Activated naive CD4-positive, alpha-beta T cell treated with anti-CD3 and anti-CD28 coated beads, Interleukin-2, amount 10 ng/mL, durations not matched to agents 7 days and 5 days (primary cell): ENCODE data around the gene TSPAN14.
A peak's percentile ranks its signal among the peaks of the same experiment; 100 is the strongest.
"Not testable (repeated sequence)": the region's sequence is repeated elsewhere in the genome, so short reads cannot be mapped to it uniquely, and the experiment has no call there.

Source experiments
- CTCF ChIA-PET: fragments of 350-600 bp; sonication (Branson Sonifier 250); formaldehyde crosslinking; loops from one replicate; lab custom pipeline; 2021; ENCODE audit warnings: antibody characterized with exemption; lab: Charles Lee
- DNase-seq: peaks from one replicate; pipeline ENCODE4 v3.0.0-alpha.2; 2020
- H3K27ac Mint-ChIP-seq: one replicate; pipeline ENCODE4 v1.8.0; 2021; ENCODE audit warnings: mild to moderate bottlenecking, moderate library complexity, mixed read lengths
- H3K27me3 Mint-ChIP-seq: one replicate; pipeline ENCODE4 v1.8.0; 2021; ENCODE audit warnings: mild to moderate bottlenecking, mixed read lengths
- H3K36me3 Mint-ChIP-seq: one replicate; pipeline ENCODE4 v1.8.0; 2021; ENCODE audit warnings: mixed read lengths
- H3K4me1 Mint-ChIP-seq: one replicate; pipeline ENCODE4 v1.8.0; 2021; ENCODE audit warnings: mixed read lengths
- H3K4me3 Mint-ChIP-seq: one replicate; pipeline ENCODE4 v1.8.0; 2021; ENCODE audit warnings: mild to moderate bottlenecking, moderate library complexity, mixed read lengths
- H3K9me3 Mint-ChIP-seq: one replicate; pipeline ENCODE4 v1.8.0; 2021; ENCODE audit warnings: mixed read lengths

TSPAN14 gene

GRCh38 chr10:80530816-80531215 lies 76.7 kb downstream of the TSPAN14 start:
- Mint-ChIP-seq H3K4me1 (peaks cover 76% of the 10 kb centered on the region), H3K27ac (peak overlapping the region; percentile 95), H3K36me3 (peaks cover 46% of the 10 kb centered on the region), H3K27me3 (no peaks in the 10 kb centered on the region), H3K9me3 (no peaks in the 10 kb centered on the region), H3K4me3 (peak overlapping the region; percentile 38)
- CTCF ChIA-PET: interaction anchor here (0.8 to 3.1 kb wide), 11 partner anchors 10 to 148 kb away, joined by 3 to 15 read pairs (median 3); no protein-coding TSS in a partner anchor
- no peak for DNase-seq

- Mint-ChIP-seq H3K27ac (peak overlapping the region; percentile 95), H3K27me3 (no peaks in the 10 kb centered on the region), H3K4me1 (peaks cover 72% of the 10 kb centered on the region), H3K36me3 (peaks cover 34% of the 10 kb centered on the region), H3K9me3 (no peaks in the 10 kb centered on the region), H3K4me3 (peak overlapping the region; percentile 43)
- CTCF ChIA-PET: no interaction called here
- no peak for DNase-seq
Measured at GRCh38 chr10:80532571-80532970, 78.5 kb downstream of the TSPAN14 start.

- H3K9me3 Mint-ChIP-seq, CTCF ChIA-PET, H3K27me3 Mint-ChIP-seq, H3K4me3 Mint-ChIP-seq, H3K27ac Mint-ChIP-seq, DNase-seq: not testable (repeated sequence)
- peaks cover 24% of the 10 kb centered on the region for H3K36me3 Mint-ChIP-seq
- peaks cover 57% of the 10 kb centered on the region for H3K4me1 Mint-ChIP-seq
Measured at GRCh38 chr10:80534059-80534458, 79.9 kb downstream of the TSPAN14 start.

- H3K9me3 Mint-ChIP-seq, H3K27ac Mint-ChIP-seq, CTCF ChIA-PET, H3K27me3 Mint-ChIP-seq, H3K4me3 Mint-ChIP-seq, DNase-seq: not testable (repeated sequence)
- Mint-ChIP-seq H3K36me3 (peaks cover 19% of the 10 kb centered on the region), H3K4me1 (peaks cover 51% of the 10 kb centered on the region)
Measured at GRCh38 chr10:80534646-80535045, 80.5 kb downstream of the TSPAN14 start.

- peak; percentile 84 for DNase-seq
- CTCF ChIA-PET: interaction anchor here (0.6 to 1.8 kb wide), 7 partner anchors 22 to 106 kb away, joined by 3 to 8 read pairs (median 4); no protein-coding TSS in a partner anchor
- peak overlapping the region; percentile 99 for H3K27ac Mint-ChIP-seq
- H3K36me3 Mint-ChIP-seq: peaks cover 18% of the 10 kb centered on the region
- no peaks in the 10 kb centered on the region for H3K27me3 Mint-ChIP-seq
- H3K9me3 Mint-ChIP-seq: no peaks in the 10 kb centered on the region
- H3K4me1 Mint-ChIP-seq: peaks cover 43% of the 10 kb centered on the region
- peak overlapping the region; percentile 93 for H3K4me3 Mint-ChIP-seq
Measured at GRCh38 chr10:80535671-80536360, 81.7 kb downstream of the TSPAN14 start.

GRCh38 chr10:80536361-80536835 lies 82.3 kb downstream of the TSPAN14 start:
- peaks cover 18% of the 10 kb centered on the region for H3K36me3 Mint-ChIP-seq
- H3K4me1 Mint-ChIP-seq: peaks cover 43% of the 10 kb centered on the region
- CTCF ChIA-PET: interaction anchor here (0.6 to 1.8 kb wide), 9 partner anchors 23 to 127 kb away, joined by 3 to 8 read pairs (median 4); no protein-coding TSS in a partner anchor

GRCh38 chr10:80537086-80537735 lies 83.1 kb downstream of the TSPAN14 start:
- Mint-ChIP-seq H3K36me3 (peaks cover 12% of the 10 kb centered on the region), H3K4me1 (peaks cover 36% of the 10 kb centered on the region), H3K27me3 (no peaks in the 10 kb centered on the region), H3K9me3 (no peaks in the 10 kb centered on the region), H3K4me3 (peak overlapping the region; percentile 93), H3K27ac (peak overlapping the region; percentile 99)
- CTCF ChIA-PET: interaction anchor here (0.9 to 1.8 kb wide), 8 partner anchors 24 to 126 kb away, joined by 3 to 8 read pairs (median 4); no protein-coding TSS in a partner anchor
- no peak for DNase-seq

More at GRCh38 chr10:80536361-80536835, 82.3 kb downstream of the TSPAN14 start:
- H3K9me3 Mint-ChIP-seq: no peaks in the 10 kb centered on the region
- H3K27ac Mint-ChIP-seq: peak overlapping the region; percentile 99
- H3K4me3 Mint-ChIP-seq: peak overlapping the region; percentile 93
- H3K27me3 Mint-ChIP-seq: no peaks in the 10 kb centered on the region
- DNase-seq: no peak

GRCh38 chr10:80537736-80538480 lies 83.8 kb downstream of the TSPAN14 start, which contains the start of gene SH2D4B:
SH2D4B (plus strand) TSS chr10:80537902; CDS start chr10:80538332, 430 bp downstream.
- Mint-ChIP-seq H3K36me3 (peaks cover 5% of the 10 kb centered on the region), H3K27ac (peak within 1 kb of the TSS; percentile 99), H3K9me3 (no peaks in the 10 kb centered on the region), H3K4me1 (peaks cover 33% of the 10 kb centered on the region), H3K27me3 (peaks cover 3% of the 10 kb centered on the region), H3K4me3 (peak within 1 kb of the TSS; percentile 93)
- CTCF ChIA-PET: interaction anchor here (1.8 kb wide), 1 partner anchor 93 kb away, joined by 8 read pairs; no protein-coding TSS in a partner anchor
- DNase-seq: no peak

- Mint-ChIP-seq H3K27me3 (peaks cover 3% of the 10 kb centered on the region), H3K9me3 (no peaks in the 10 kb centered on the region), H3K36me3 (peaks cover 3% of the 10 kb centered on the region), H3K4me1 (peaks cover 30% of the 10 kb centered on the region), H3K27ac (no peak overlapping the region), H3K4me3 (no peak overlapping the region)
- no peak for DNase-seq
- CTCF ChIA-PET: no interaction called here
Measured at GRCh38 chr10:80538481-80539185, 84.5 kb downstream of the TSPAN14 start.

GRCh38 chr10:80539421-80540031 lies 85.4 kb downstream of the TSPAN14 start:
- H3K4me3 Mint-ChIP-seq: no peak overlapping the region
- CTCF ChIA-PET: no interaction called here

GRCh38 chr10:80540136-80540535 lies 86.0 kb downstream of the TSPAN14 start:
- H3K27me3 Mint-ChIP-seq: peaks cover 12% of the 10 kb centered on the region
- CTCF ChIA-PET: interaction anchor here (1.4 kb wide), 1 partner anchor 34 kb away, joined by 3 read pairs; no protein-coding TSS in a partner anchor
- H3K36me3 Mint-ChIP-seq: peaks cover 3% of the 10 kb centered on the region
- no peaks in the 10 kb centered on the region for H3K9me3 Mint-ChIP-seq
- no peak for DNase-seq
- H3K27ac Mint-ChIP-seq: peak overlapping the region; percentile 37
- no peak overlapping the region for H3K4me3 Mint-ChIP-seq
- peaks cover 30% of the 10 kb centered on the region for H3K4me1 Mint-ChIP-seq

More at GRCh38 chr10:80539421-80540031, 85.4 kb downstream of the TSPAN14 start:
- Mint-ChIP-seq H3K27me3 (peaks cover 6% of the 10 kb centered on the region), H3K9me3 (no peaks in the 10 kb centered on the region), H3K4me1 (peaks cover 30% of the 10 kb centered on the region), H3K36me3 (peaks cover 3% of the 10 kb centered on the region), H3K27ac (no peak overlapping the region)
- no peak for DNase-seq

GRCh38 chr10:80540618-80540980 lies 86.5 kb downstream of the TSPAN14 start:
- Mint-ChIP-seq H3K27ac (no peak overlapping the region), H3K36me3 (peaks cover under 1% of the 10 kb centered on the region), H3K4me1 (peaks cover 27% of the 10 kb centered on the region), H3K4me3 (no peak overlapping the region), H3K27me3 (peaks cover 17% of the 10 kb centered on the region), H3K9me3 (no peaks in the 10 kb centered on the region)
- DNase-seq: no peak
- CTCF ChIA-PET: interaction anchor here (1.4 kb wide), 1 partner anchor 35 kb away, joined by 3 read pairs; no protein-coding TSS in a partner anchor
